Aorta (tissue), 5 donors: ENCODE data around the gene GNG13. TPM values are rescaled to one million over a fixed set of nuclear protein-coding genes. Genes with fewer than 3 reads are reported as not detected.
"Not testable (repeated sequence)": the region's sequence is repeated elsewhere in the genome, so short reads cannot be mapped to it uniquely, and the experiment has no call there.

Experiments used
- ATAC-seq: fragments of 200-7000 bp; cut with Tn5 transposase; one replicate; pipeline ENCODE4 v1.9.1; 2022; ENCODE audit warnings: moderate library complexity; ENCODE audit not compliant: low FRiP score
- DNase-seq, 2 donors: peaks; one replicate each; pipeline ENCODE4 v3.0.0-alpha.2; 2020
- H3K27ac ChIP-seq, 2 donors: one replicate each; pipeline ENCODE4 v1.5.1; 2013; ENCODE audit warnings: low read length in 2 of 2, mild to moderate bottlenecking in 2 of 2, moderate library complexity in 2 of 2, control low read depth in 1 of 2, inconsistent platforms in 1 of 2, low read depth in 1 of 2
- H3K27me3 ChIP-seq, 2 donors: one replicate each; pipeline ENCODE4 v1.6.1; 2013; ENCODE audit warnings: control low read depth in 1 of 2, low read length in 1 of 2, mild to moderate bottlenecking in 1 of 2, moderate library complexity in 1 of 2; ENCODE audit not compliant: insufficient read depth in 2 of 2, control insufficient read depth in 1 of 2
- H3K36me3 ChIP-seq, 2 donors: one replicate each; pipeline ENCODE4 v1.6.1; 2013; ENCODE audit warnings: control low read depth in 1 of 2, low read length in 1 of 2, mild to moderate bottlenecking in 1 of 2; ENCODE audit not compliant: insufficient read depth in 2 of 2, control insufficient read depth in 1 of 2
- H3K4me1 ChIP-seq, 2 donors: one replicate each; pipeline ENCODE4 v1.6.1; 2013; ENCODE audit warnings: low read length in 2 of 2, control low read depth in 1 of 2, mild to moderate bottlenecking in 1 of 2, moderate library complexity in 1 of 2; ENCODE audit not compliant: insufficient read depth in 2 of 2, control insufficient read depth in 1 of 2
- H3K4me3 ChIP-seq, 2 donors: one replicate each; pipeline ENCODE4 v1.5.1; 2013; ENCODE audit warnings: low read length in 2 of 2, control low read depth in 1 of 2, mild to moderate bottlenecking in 1 of 2
- H3K9me3 ChIP-seq: one replicate; pipeline ENCODE4 v1.6.1; 2013; ENCODE audit warnings: mild to moderate bottlenecking, low read length; ENCODE audit not compliant: control insufficient read depth
- WGBS, 2 donors: extraction: QIAGEN DNeasy Blood & Tissue Kit; methylation state at CpG; one replicate each; pipeline ENCODE4 v1.1.7; 2013; 5-methylcytosine and 5-hydroxymethylcytosine counted together
- intact Hi-C, 2 donors: fragments of 100-400 bp; cut with DNase I; formaldehyde crosslinking; loops; one replicate each; pipeline versions ENCODE4 v1.14.2 to v1.15.0; 2022
- polyA plus RNA-seq, 2 donors: library from polyadenylated mRNA; stranded (reverse); fragments of 200-250 nt; gene quantifications; one replicate each; pipeline ENCODE4 v1.2.3, GENCODE V29; 2013
- total RNA-seq, 2 donors: library from RNA; stranded (reverse); fragmentation: NEBNext Ultra II Directional; extraction: Animal tissue kit (Norgen Biotek cat#: 25700); gene quantifications; one replicate each; pipeline ENCODE4 v1.2.1, GENCODE V29; 2021
- donor health status: healthy with polysubstance abuse.
- donor health status: Bipolar disorder and iron deficiency.
- donor health status: DM: no; HTN: no; CAD: no.
- donor health status: DM: no; HTN: no; CAD: no.
- donor health status: DM: yes; HTN: yes; CAD: no.

The GNG13 gene
- total and polyA plus RNA-seq, 4 donors: not detected

DNA sequence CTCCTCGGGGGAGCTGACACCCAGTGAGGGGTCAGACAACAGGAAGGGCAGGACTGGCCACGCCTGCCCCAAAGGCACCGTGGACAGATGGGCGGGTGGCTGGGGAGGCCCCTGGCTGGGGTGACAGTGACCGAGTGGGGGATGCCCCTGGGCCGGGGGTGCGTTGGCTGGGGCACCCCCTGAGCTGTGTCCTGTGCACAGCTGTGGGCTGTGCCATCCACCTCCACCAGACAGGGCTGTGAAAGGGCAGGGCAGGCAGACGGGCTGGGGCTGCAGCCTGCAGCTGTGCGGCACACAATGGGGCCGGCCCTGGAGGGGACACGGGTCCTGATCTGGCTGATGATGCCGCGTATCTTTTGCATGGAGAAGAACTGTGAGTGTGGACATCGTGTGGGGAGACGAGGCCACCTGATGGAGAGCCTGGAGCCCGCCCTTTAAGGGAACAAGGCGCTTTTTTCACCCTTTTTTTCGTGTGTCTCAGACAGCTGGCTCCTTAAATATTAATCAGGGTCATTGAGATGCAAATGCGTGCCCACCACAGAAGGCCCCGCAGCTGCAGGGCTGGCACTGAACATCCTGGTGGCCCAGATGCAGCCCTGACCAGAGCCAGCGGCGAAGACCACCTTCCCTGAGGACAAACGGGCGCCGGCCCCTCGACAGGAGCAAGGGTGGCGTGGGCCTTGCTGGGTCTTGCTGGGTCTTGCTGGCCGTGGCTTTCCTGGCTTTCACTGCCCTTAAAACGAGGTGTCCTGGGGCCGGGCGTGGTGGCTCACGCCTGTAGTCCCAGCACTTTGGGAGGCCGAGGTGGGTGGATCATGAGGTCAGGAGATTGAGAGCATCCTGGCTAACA, 42.4 kb upstream of the GNG13 start:
- intact Hi-C loops: no loop called here

DNA sequence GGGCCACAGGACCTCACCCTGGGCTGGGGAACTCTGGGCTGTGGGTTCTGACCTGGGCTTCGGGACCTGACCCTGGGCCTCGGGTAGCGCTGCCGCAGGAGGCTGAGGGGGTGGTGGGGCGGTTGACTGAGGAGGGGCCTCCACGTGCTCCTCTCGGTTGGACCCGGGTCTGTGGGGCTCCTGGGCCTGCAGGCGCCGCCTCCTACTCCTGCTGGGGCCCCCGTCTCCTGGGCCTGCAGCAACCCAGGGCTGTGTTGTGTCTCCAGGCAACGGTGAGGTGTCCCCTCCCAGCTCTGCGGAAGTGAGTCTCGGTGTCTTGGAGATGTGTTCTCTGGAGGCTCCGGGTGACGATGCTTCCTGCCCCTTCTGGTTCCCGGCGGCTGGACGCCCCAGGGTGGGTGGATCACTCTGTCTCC, 41.5 kb upstream of the GNG13 start:
- Histone ChIP-seq H3K4me3 (no peak overlapping the region), H3K9me3 (no peaks in the 10 kb centered on the region), H3K4me1 (no peaks in the 10 kb centered on the region), H3K27me3 (no peaks in the 10 kb centered on the region), H3K36me3 (no peaks in the 10 kb centered on the region), H3K27ac (no peak overlapping the region)
- ATAC-seq (peak; percentile 39), DNase-seq (no peak)
- intact Hi-C loops: no loop called here
- WGBS, 2 donors: 53% methylated on average over 14 to 19 of the region's 19 CpGs

More for the DNA sequence above, 42.4 kb upstream of the GNG13 start:
- Histone ChIP-seq H3K4me1 (no peaks in the 10 kb centered on the region), H3K9me3 (no peaks in the 10 kb centered on the region), H3K27me3 (no peaks in the 10 kb centered on the region), H3K27ac (no peak overlapping the region), H3K36me3 (no peaks in the 10 kb centered on the region), H3K4me3 (no peak overlapping the region)
- ATAC-seq (no peak), DNase-seq (no peak)
- WGBS, 2 donors: 80 to 81% methylated on average over 33 of the region's 33 CpGs

DNA sequence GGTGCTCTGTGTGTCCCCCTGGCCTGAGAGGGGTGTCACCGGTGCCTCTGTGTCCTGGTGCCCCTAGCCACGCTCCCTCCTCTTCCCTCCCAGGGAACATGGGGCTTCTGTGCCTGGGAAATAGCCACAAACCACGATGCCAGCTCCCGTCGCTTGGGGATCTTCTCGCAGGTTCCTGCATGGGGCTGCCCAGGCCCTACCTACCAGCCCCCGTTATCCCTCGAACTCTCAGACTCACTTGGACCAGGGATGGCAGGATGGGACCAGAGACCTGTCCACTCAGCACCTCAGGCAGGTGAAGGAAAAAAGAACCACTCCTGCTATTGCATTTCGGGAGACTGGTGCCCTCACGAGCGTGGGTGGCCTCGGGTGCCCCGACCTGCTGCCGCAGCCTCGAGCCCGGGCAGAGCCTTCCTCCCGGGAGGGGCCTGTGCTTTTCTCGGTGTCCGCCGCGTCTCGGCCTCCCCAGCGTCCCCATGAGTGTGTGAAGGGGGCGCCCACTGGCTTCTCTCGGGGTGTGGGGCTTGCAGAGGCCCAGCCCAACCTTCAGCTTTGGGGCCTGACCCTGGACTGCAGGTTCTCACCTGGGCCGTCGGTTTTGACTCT, 41.0 kb upstream of the GNG13 start:
- no peak for DNase-seq

DNA sequence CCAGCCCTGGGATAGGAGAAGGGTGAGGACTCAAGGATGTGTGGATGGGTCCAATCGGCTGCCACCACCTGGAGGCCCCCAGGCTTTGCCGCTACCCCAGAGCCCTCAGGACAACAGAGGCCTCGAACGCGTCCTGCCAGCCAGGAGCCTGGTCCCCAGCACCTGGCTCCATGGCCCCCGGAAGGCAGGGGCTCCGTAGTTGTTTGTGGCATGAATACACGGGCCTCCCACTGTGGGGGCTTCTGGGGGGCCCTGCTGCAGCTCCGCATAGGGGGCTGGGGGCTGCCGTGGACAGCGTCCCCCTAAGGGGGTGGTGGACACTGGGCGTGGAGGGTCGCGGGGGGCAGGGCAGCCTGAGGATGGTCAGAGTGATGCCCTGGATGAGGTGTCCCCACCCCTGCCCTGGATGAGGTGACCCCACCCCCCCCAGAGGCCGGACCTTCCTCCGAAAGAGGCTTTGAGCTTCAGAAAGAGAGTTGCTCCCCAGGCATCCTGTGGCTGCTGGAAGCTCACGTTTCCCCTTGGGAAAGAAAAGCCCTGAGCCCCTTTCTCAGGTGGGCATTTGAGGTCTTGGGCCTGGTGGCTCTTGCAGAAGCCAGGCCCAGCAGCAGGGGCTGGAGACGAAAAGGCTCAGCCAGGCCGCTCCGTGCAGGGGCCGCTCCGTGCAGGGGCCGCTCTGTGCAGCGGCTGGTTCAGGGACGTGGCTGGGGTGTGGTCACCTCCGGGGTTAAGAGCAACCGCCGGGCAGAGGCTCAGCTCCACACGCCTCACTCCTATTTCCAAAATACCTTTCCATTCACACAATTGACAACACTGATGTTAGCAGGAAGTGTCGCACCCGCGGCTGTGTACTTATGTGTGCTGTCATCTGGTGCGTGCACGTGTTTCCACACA, 40.3 kb upstream of the GNG13 start:
- Histone ChIP-seq H3K4me3 (no peak overlapping the region), H3K27me3 (no peaks in the 10 kb centered on the region), H3K27ac (no peak overlapping the region), H3K36me3 (no peaks in the 10 kb centered on the region), H3K9me3 (peaks cover 3% of the 10 kb centered on the region), H3K4me1 (no peaks in the 10 kb centered on the region)
- ATAC-seq: no peak
- intact Hi-C loops: no loop called here
- WGBS, 2 donors: 75 to 78% methylated on average over 29 to 34 of the region's 34 CpGs
- DNase-seq: no peak

More for the DNA sequence above, 41.0 kb upstream of the GNG13 start:
- H3K36me3 ChIP-seq: no peaks in the 10 kb centered on the region
- no peak for ATAC-seq
- H3K4me1 ChIP-seq: no peaks in the 10 kb centered on the region
- H3K4me3 ChIP-seq: no peak overlapping the region
- H3K27ac ChIP-seq: no peak overlapping the region
- 80 to 82% methylated on average over 27 of the region's 27 CpGs for WGBS, 2 donors
- H3K9me3 ChIP-seq: no peaks in the 10 kb centered on the region
- intact Hi-C loops: no loop called here
- H3K27me3 ChIP-seq: no peaks in the 10 kb centered on the region

DNA sequence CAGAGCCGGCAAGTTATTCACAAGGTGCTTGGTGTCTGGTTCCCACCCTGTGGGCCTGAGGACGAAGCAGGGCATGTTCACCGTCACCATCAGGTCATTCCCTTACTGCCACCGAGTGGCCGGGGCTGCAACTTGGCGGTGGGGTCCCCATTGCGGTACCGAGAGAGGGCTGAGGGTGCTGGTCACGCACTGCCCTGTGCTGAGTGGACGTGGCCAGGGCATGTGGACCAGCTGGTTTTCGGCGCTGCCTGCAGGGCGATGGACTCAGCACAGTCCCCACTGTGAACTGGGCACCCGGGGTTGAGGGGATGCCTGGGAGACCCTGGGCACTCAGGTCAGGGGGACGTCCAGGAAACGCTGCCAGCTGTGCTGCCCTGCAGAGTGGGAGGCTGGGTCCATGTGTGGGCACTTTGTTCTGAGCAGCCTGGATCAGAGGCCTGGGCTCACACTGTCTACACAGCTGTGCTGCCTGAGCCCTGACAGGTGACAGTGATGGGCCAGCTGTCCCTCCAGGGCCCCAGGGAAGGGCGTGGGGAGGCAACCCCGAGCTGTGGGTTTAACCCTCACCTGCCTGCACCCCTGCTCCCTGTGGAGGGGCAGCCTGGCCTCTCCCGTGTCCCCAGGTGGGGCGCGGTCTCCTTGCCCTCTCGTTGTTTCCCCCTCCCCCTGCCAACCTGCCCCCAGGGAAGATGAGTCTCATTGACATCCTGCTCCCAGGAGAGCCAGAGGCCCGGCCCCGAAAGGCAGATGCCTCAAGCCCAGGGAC, 39.3 kb upstream of the GNG13 start:
- Histone ChIP-seq H3K9me3 (peaks cover 4% of the 10 kb centered on the region), H3K27me3 (no peaks in the 10 kb centered on the region), H3K27ac (no peak overlapping the region), H3K4me3 (no peak overlapping the region), H3K36me3 (no peaks in the 10 kb centered on the region), H3K4me1 (no peaks in the 10 kb centered on the region)
- peak in 1 of 2 donors; percentile 31 for DNase-seq
- 67 to 71% methylated on average over 23 to 24 of the region's 24 CpGs for WGBS, 2 donors
- no peak for ATAC-seq
- intact Hi-C loops: no loop called here

DNA sequence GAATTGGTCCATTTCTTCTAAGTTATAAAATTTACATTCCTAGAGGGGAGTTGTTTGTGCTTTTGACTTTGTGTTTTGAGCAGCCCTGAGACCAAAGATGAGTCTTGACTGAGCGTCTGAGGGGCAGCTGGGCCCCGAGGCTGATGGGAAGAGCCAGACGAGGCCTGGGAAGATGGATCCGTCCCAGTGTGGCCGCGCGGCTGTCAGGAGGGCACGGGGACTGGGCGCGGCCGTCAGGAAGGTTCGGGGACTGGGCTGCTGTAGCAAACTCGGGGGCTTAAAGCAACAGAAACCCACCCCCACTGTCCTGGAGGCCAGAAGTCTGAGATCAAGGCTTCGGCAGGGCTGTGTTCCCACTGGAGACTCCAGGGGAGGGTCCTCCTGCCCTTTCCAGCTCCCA, 38.2 kb upstream of the GNG13 start:
- ATAC-seq (no peak), DNase-seq (no peak)
- 81 to 83% methylated on average over 14 of the region's 14 CpGs for WGBS, 2 donors
- Histone ChIP-seq H3K4me1 (no peaks in the 10 kb centered on the region), H3K36me3 (no peaks in the 10 kb centered on the region), H3K27me3 (no peaks in the 10 kb centered on the region), H3K4me3 (no peak overlapping the region), H3K9me3 (peaks cover 5% of the 10 kb centered on the region), H3K27ac (no peak overlapping the region)
- intact Hi-C loops: no loop called here

DNA sequence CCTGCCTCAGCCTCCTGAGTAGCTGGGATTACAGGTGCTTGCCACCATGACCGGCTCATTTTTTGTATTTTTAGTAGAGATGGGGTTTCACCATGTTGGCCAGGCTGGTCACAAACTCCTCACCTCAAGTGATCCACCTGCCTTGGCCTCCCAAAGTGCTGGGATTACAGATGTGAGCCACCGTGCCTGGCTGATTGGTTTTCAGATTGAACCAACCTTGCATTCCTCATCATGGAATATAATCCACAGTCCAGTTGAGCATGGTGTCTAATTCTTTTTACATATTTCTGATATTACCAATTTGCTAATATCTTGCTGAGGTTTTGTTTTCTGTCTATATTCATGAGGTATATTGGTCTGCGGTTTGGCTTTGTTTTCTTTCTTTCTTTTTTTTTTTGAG, 36.3 kb upstream of the GNG13 start:
- ATAC-seq, H3K4me1 ChIP-seq, H3K9me3 ChIP-seq, H3K4me3 ChIP-seq, H3K27me3 ChIP-seq, intact Hi-C loops, DNase-seq, H3K36me3 ChIP-seq, H3K27ac ChIP-seq: not testable (repeated sequence)
- 91 to 96% methylated on average over 3 of the region's 3 CpGs for WGBS, 2 donors

DNA sequence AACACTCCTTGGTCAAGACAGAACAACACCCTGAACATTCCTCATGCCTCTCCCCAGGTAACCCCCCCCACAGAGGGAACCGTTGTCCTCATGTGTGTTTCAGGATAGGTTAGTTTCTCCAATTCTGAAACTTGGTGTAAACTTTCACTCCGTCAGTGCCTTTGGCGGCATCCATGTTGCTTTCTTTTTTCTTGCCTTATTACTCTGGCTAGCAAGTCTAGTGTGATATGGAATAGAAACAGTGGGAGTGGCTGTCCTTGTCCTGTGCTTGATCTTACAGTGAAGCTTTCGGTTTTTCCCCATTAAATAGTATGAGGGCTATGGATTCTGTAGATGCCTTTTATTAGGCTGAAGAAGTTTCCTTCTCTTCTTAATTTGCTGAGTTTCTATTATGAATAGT, 35.7 kb upstream of the GNG13 start:
- no peaks in the 10 kb centered on the region for H3K27me3 ChIP-seq
- 90 to 95% methylated on average over 4 of the region's 4 CpGs for WGBS, 2 donors
- intact Hi-C loops: no loop called here

More for the DNA sequence above, 35.7 kb upstream of the GNG13 start:
- DNase-seq (no peak), ATAC-seq (no peak)
- no peak overlapping the region for H3K4me3 ChIP-seq
- no peak overlapping the region for H3K27ac ChIP-seq
- peaks cover 6% of the 10 kb centered on the region for H3K9me3 ChIP-seq
- no peaks in the 10 kb centered on the region for H3K36me3 ChIP-seq
- no peaks in the 10 kb centered on the region for H3K4me1 ChIP-seq
